Measurements from ENCODE around the gene CDC42BPA. TPM values are rescaled to one million over a fixed set of nuclear protein-coding genes. Genes with fewer than 3 reads are reported as not detected.

The CDC42BPA gene
- total and polyA plus RNA-seq, 9 of the 15 experiments (the other 6 are each of a cell fraction or from before 2014, with no cell fraction given), result 8.0 to 77.5 (median 52.1) TPM

GRCh38 chr1:226943927-226944326 lies 374.4 kb downstream of the CDC42BPA start:
- Histone ChIP-seq H2AFZ (ENCODE audit: low read depth, low read length) (no peak overlapping the region), H3K9me3 (replicated peaks; ENCODE audit: control insufficient read depth, insufficient read depth, low read depth, low read length) (no peaks in the 10 kb centered on the region), H3K27me3 (ENCODE audit: control insufficient read depth in 2 of 2, insufficient read depth in 2 of 2, low read length in 2 of 2) (no peaks in the 10 kb centered on the region), H3K36me3 (ENCODE audit: control insufficient read depth, insufficient read depth, low read length) (no peaks in the 10 kb centered on the region), H3K4me3 (no peak overlapping the region), H3K79me2 (ENCODE audit: control insufficient read depth, insufficient read depth, low read length) (peaks cover 60% of the 10 kb centered on the region), H4K20me1 (replicated peaks; ENCODE audit: control insufficient read depth, insufficient read depth, low read length) (peaks cover 4% of the 10 kb centered on the region; the same call in 1 of the 2 replicates), H3K4me1 (replicated peaks in 1 of 2; ENCODE audit: control insufficient read depth in 2 of 2, insufficient read depth in 2 of 2, low read length in 2 of 2) (peaks cover 44 to 55% of the 10 kb centered on the region in 2 experiments), H3K9me1 (ENCODE audit: control insufficient read depth, insufficient read depth, low read length) (no peaks in the 10 kb centered on the region), H3K27ac (ENCODE audit: extremely low read depth, low read depth, low read length) (no peak overlapping the region), H3K4me2 (ENCODE audit: insufficient read depth, low read length) (no peak overlapping the region), H3K9ac (ENCODE audit: insufficient read depth in 1 of 2, low read depth in 2 of 2, low read length in 2 of 2) (peak overlapping the region in 1 of 2 experiments; percentile 70; a peak in 2 of 4 replicates)
- ChIA-PET CTCF (ENCODE audit: low intra/inter-chr PET ratio) (no interaction called here), POLR2A (interaction anchor here (0.5 to 1.0 kb wide), 4 partner anchors 14 to 315 kb away, joined by 3 to 4 read pairs (median 3); no protein-coding TSS in a partner anchor)
- in situ Hi-C loops (cut with MboI) (no loop called here), intact Hi-C loops (cut with micrococcal nuclease) (loop anchor here (10.0 kb wide), 1 partner anchor 371 kb away; the partner anchor contains the start of gene CDC42BPA)
- 0 out of 2 replicates have a peak, but pooled peaks have one; percentile 35 for TF ChIP-seq ZNF263 (CRISPR knock-in tag; IDR thresholded peaks at IDR 0.05; ENCODE audit: borderline replicate concordance)
- TF ChIP-seq KLF6 (CRISPR knock-in tag; IDR thresholded peaks at IDR 0.05; ENCODE audit: borderline replicate concordance), result no peak
- DNase-seq (ENCODE audit: extremely low read depth in 1 of 4, low spot score in 3 of 4) (no peak), FAIRE-seq (no peak), ATAC-seq (no peak)
- no TSS peak for BruUV-seq (replicated peaks)
- WGBS (ENCODE audit: insufficient coverage, low coverage, missing lambda C conversion rate), result 58% methylated on average over 2 of the region's 2 CpGs

- H3K27me3 ChIP-seq (ENCODE audit: control insufficient read depth in 2 of 2, insufficient read depth in 2 of 2, low read length in 2 of 2), result no peaks in the 10 kb centered on the region
- no peaks in the 10 kb centered on the region for H3K36me3 ChIP-seq (ENCODE audit: control insufficient read depth, insufficient read depth, low read length)
- in situ Hi-C loops (cut with MboI), result no loop called here
- BruUV-seq (replicated peaks), result no TSS peak
- H2AFZ ChIP-seq (ENCODE audit: low read depth, low read length), result no peak overlapping the region
- FAIRE-seq, result no peak
- H3K9ac ChIP-seq (ENCODE audit: insufficient read depth in 1 of 2, low read depth in 2 of 2, low read length in 2 of 2), result no peak overlapping the region
- no peak for TF ChIP-seq MTA3 (IDR thresholded peaks at IDR 0.05; ENCODE audit: borderline replicate concordance)
- no peak for TF ChIP-seq GTF2A2 (tag; IDR thresholded peaks at IDR 0.05)
- H3K79me2 ChIP-seq (ENCODE audit: control insufficient read depth, insufficient read depth, low read length), result peaks cover 56% of the 10 kb centered on the region
- POLR2A ChIA-PET, result interaction anchor here (1.0 to 1.4 kb wide), 4 partner anchors 8 to 316 kb away, joined by 3 to 6 read pairs (median 4); no protein-coding TSS in a partner anchor
- no peak for DNase-seq (ENCODE audit: extremely low read depth in 1 of 4, low spot score in 3 of 4)
- H3K9me1 ChIP-seq (ENCODE audit: control insufficient read depth, insufficient read depth, low read length), result no peaks in the 10 kb centered on the region
- H3K9me3 ChIP-seq (replicated peaks; ENCODE audit: control insufficient read depth, insufficient read depth, low read depth, low read length), result no peaks in the 10 kb centered on the region
- CTCF ChIA-PET (ENCODE audit: low intra/inter-chr PET ratio), result no interaction called here
- 39% methylated on average over 5 of the region's 5 CpGs for WGBS (ENCODE audit: insufficient coverage, low coverage, missing lambda C conversion rate)
- H3K27ac ChIP-seq (ENCODE audit: extremely low read depth, low read depth, low read length), result no peak overlapping the region
- no peak for ATAC-seq
- H3K4me3 ChIP-seq, result no peak overlapping the region
- no peak overlapping the region for H3K4me2 ChIP-seq (ENCODE audit: insufficient read depth, low read length)
- intact Hi-C loops (cut with micrococcal nuclease), result loop anchor here (10.0 kb wide), 1 partner anchor 372 kb away; the partner anchor contains the start of gene CDC42BPA
- peaks cover 4% of the 10 kb centered on the region; the same call in 1 of the 2 replicates for H4K20me1 ChIP-seq (replicated peaks; ENCODE audit: control insufficient read depth, insufficient read depth, low read length)
- H3K4me1 ChIP-seq (replicated peaks in 1 of 2; ENCODE audit: control insufficient read depth in 2 of 2, insufficient read depth in 2 of 2, low read length in 2 of 2), result peaks cover 51 to 61% of the 10 kb centered on the region in 2 experiments
Observed at GRCh38 chr1:226943156-226943555, 375.1 kb downstream of the CDC42BPA start.
